Heart left ventricle (tissue), 16 donors: ENCODE data around the gene CES2. TPM values are rescaled to one million over a fixed set of nuclear protein-coding genes. Genes with fewer than 3 reads are reported as not detected.

ENCODE experiments used
- ATAC-seq, 4 donors: fragments of 200-7000 bp; cut with Tn5 transposase; one replicate each; pipeline ENCODE4 v1.9.1; 2020 to 2022; ENCODE audit warnings: moderate library complexity in 4 of 4, mild to moderate bottlenecking in 3 of 4, moderate number of reproducible peaks in 1 of 4
- DNase-seq, 5 donors: peaks; one replicate each; pipeline ENCODE4 v3.0.0-alpha.2; 2020
- H3K27ac ChIP-seq, 12 donors: fragments of 200-600 bp; sonication (generic) in 4 of 12; one replicate each; pipeline versions ENCODE4 v1.5.0 to v1.8.0; 2016 to 2022; ENCODE audit warnings: mild to moderate bottlenecking in 2 of 12
- H3K27me3 ChIP-seq, 9 donors: fragments of 200-600 bp; sonication (generic) in 2 of 9; one replicate each; pipeline versions ENCODE4 v1.5.1 to v1.8.0; 2016 to 2022; ENCODE audit warnings: mild to moderate bottlenecking in 3 of 9
- H3K36me3 ChIP-seq, 9 donors: fragments of 200-600 bp; sonication (generic) in 2 of 9; one replicate each; pipeline versions ENCODE4 v1.5.0 to v1.8.0; 2018 to 2022; ENCODE audit warnings: mild to moderate bottlenecking in 2 of 9
- H3K4me1 ChIP-seq, 12 donors: fragments of 200-600 bp; sonication (generic) in 4 of 12; one replicate each; pipeline versions ENCODE4 v1.5.0 to v1.8.0; 2016 to 2022; ENCODE audit warnings: mild to moderate bottlenecking in 3 of 12
- H3K4me3 ChIP-seq, 12 donors: fragments of 200-600 bp; sonication (generic) in 4 of 12; one replicate each; pipeline versions ENCODE4 v1.5.0 to v1.8.0; 2017 to 2022; ENCODE audit warnings: mild to moderate bottlenecking in 9 of 12, moderate library complexity in 4 of 12
- H3K9me3 ChIP-seq, 12 donors: fragments of 200-600 bp; sonication (generic) in 4 of 12; one replicate each; pipeline versions ENCODE4 v1.5.0 to v1.8.0; 2016 to 2022; ENCODE audit warnings: mild to moderate bottlenecking in 1 of 12
- CTCF ChIP-seq, 12 donors: fragments of 200-600 bp; sonication (generic) in 4 of 12; IDR thresholded peaks; one replicate each; pipeline versions ENCODE4 v1.5.0 to v1.8.0; 2018 to 2022; ENCODE audit warnings: antibody characterized with exemption in 12 of 12, mild to moderate bottlenecking in 5 of 12
- POLR2A ChIP-seq, 2 donors: fragments of 450-650 bp; IDR thresholded peaks; one replicate each; pipeline ENCODE4 v1.6.1; 2017; ENCODE audit warnings: antibody characterized with exemption in 2 of 2, mild to moderate bottlenecking in 2 of 2, moderate library complexity in 2 of 2
- WGBS, 4 donors: extraction: QIAGEN DNeasy Blood & Tissue Kit in 2 of 4; methylation state at CpG; one replicate each; pipeline versions ENCODE4 v1.1.5 to v1.1.7; 2013 to 2018; 5-methylcytosine and 5-hydroxymethylcytosine counted together
- intact Hi-C, 10 donors: fragments of 100-400 bp; cut with DNase I; formaldehyde crosslinking; loops; one replicate each; pipeline versions ENCODE4 v1.11.1 to v1.14.2; 2022
- polyA plus RNA-seq, 2 donors: library from polyadenylated mRNA; stranded (reverse); fragments of 200-250 nt; gene quantifications; one replicate each; pipeline ENCODE4 v1.2.3, GENCODE V29; 2013
- total RNA-seq, 9 donors: library from RNA; depleted of rRNA in 2 of 9; stranded (reverse); fragments of >200 nt in 2 of 9; fragmentation: NEBNext Ultra II Directional in 3 of 9; extraction: Animal tissue kit (Norgen Biotek cat#: 25700) in 3 of 9; gene quantifications; one replicate each; pipeline versions ENCODE4 v1.1.0 to v1.2.4, GENCODE V29; 2016 to 2023
- donor health status: ischemic (EF 13 %, LVEDD 7.1; RV severe dilation, severe dysfunction).
- donor health status: healthy with polysubstance abuse.
- donor health status: DM: no; HTN: yes; CAD: no.
- donor health status: DM: no; HTN: no; CAD: no.
- donor health status: ischemic (EF 25% LVEDD 6.9; RV normal size, moderate dysfunction).
- donor health status: ischemic (EF 25% LVEDD 5.7; RV mildly dilated, moderate dysfunction).
- donor health status: healthy.
- donor health status: DM: yes; HTN: yes; CAD: no.
- donor health status: ischemic (EF 35%, LVEDD 5.7; RV mildly dilated, moderate dysfunction).
- donor health status: nonischemic (EF 11% LVEDD 7.7; RV severe dilation, severe dysfunction).
- donor health status: DM: yes; HTN: yes; CAD: no.
- donor health status: PGD.
- donor health status: ischemic (EF 29% LVEDD 5.4; RV normal size, mild dysfunction).
- donor health status: nonischemic (EF 23%, LVEDD 6.1; RV moderate dilation, normal function).

CES2 gene
- total and polyA plus RNA-seq, 11 donors = 40.9 to 157 (median 78.8) TPM

DNA sequence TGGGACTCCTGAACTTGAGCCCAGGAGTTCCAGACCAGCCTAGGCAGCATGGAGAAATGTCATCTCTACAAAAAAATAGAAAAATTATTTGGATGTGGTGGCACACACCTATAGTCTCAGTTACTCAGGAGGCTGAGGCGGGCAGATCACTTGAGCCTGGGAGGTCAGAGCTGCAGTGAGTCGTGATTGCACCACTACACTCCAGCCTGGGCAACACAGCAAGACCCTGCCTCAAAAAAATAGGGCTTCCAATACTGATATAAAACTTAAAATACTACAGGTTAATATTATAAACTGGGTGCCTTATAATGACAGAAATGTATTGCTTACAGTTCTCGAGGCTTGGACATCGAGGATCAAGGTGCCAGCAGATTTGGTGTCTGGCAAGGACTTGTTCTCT is 10.6 kb downstream of the CES2 start:
- Histone ChIP-seq H3K4me3 (no peak overlapping the region), H3K27ac (no peak overlapping the region), H3K9me3 (no peaks in the 10 kb centered on the region), H3K36me3 (peaks cover 0 to 37% (median 31%) of the 10 kb centered on the region in 9 donors), H3K4me1 (peaks cover 0 to 25% (median 9%) of the 10 kb centered on the region in 12 donors), H3K27me3 (peaks cover 0 to 24% (median 0%) of the 10 kb centered on the region in 9 donors)
- intact Hi-C loops = loop anchor here in 1 of 10 donors (10.0 kb wide), 1 partner anchor 51 kb away; no protein-coding TSS in a partner anchor
- ATAC-seq (no peak), DNase-seq (no peak)
- 85 to 89% (median 86%) methylated on average over 4 of the region's 4 CpGs for WGBS, 4 donors
- TF ChIP-seq POLR2A (IDR thresholded peaks at IDR 0.05) (no peak), CTCF (IDR thresholded peaks at IDR 0.05) (no peak)

GRCh38 chr16:66946541-66946940 is 11.2 kb downstream of the CES2 start:
- Histone ChIP-seq H3K36me3 (peaks cover 0 to 31% (median 25%) of the 10 kb centered on the region in 9 donors), H3K9me3 (peaks cover 0 to 4% (median 0%) of the 10 kb centered on the region in 12 donors), H3K27ac (no peak overlapping the region), H3K4me1 (peaks cover 0 to 22% (median 9%) of the 10 kb centered on the region in 12 donors), H3K4me3 (no peak overlapping the region), H3K27me3 (peaks cover 0 to 30% (median 0%) of the 10 kb centered on the region in 9 donors)
- TF ChIP-seq CTCF (IDR thresholded peaks at IDR 0.05) (no peak), POLR2A (IDR thresholded peaks at IDR 0.05) (no peak)
- intact Hi-C loops = loop anchor here in 1 of 10 donors (10.0 kb wide), 1 partner anchor 52 kb away; no protein-coding TSS in a partner anchor
- ATAC-seq (peak in 1 of 4 donors; percentile 5), DNase-seq (no peak)
- 68 to 77% (median 72%) methylated on average over 7 of the region's 7 CpGs for WGBS, 4 donors

DNA sequence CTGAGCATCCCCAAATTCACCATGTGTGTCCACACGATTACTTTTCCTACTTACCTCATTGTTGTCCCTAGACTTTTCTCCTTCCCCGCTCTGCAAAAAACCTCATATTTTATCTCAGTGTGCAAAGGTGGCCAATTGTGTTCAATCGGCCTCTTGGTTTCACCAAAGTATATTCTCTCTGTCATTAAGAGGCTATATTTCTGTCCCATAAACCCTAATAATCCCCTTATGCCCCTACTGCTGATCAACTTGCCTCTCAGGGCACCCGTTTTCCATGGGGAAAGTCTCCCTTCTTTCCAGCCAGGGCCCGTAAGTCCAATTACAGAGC is 11.6 kb downstream of the CES2 start:
- Histone ChIP-seq H3K4me1 (peaks cover 0 to 22% (median 9%) of the 10 kb centered on the region in 12 donors), H3K36me3 (peaks cover 0 to 27% (median 22%) of the 10 kb centered on the region in 9 donors), H3K4me3 (peak overlapping the region in 1 of 12 donors; percentile 52), H3K9me3 (peaks cover 0 to 6% (median 0%) of the 10 kb centered on the region in 12 donors), H3K27ac (no peak overlapping the region), H3K27me3 (peaks cover 0 to 34% (median 0%) of the 10 kb centered on the region in 9 donors)
- 30 to 45% (median 37%) methylated on average over 5 of the region's 5 CpGs for WGBS, 4 donors
- no peak for DNase-seq
- ATAC-seq = no peak
- TF ChIP-seq CTCF (IDR thresholded peaks at IDR 0.05) = no peak
- intact Hi-C loops = loop anchor here in 1 of 10 donors (10.0 kb wide), 1 partner anchor 52 kb away; no protein-coding TSS in a partner anchor

- Histone ChIP-seq H3K4me1 (peaks cover 0 to 22% (median 9%) of the 10 kb centered on the region in 12 donors), H3K4me3 (peak overlapping the region; percentile 18 to 62 (median 52)), H3K27me3 (peaks cover 0 to 35% (median 0%) of the 10 kb centered on the region in 9 donors), H3K27ac (no peak overlapping the region), H3K36me3 (peaks cover 0 to 21% (median 16%) of the 10 kb centered on the region in 9 donors), H3K9me3 (peaks cover 0 to 6% (median 0%) of the 10 kb centered on the region in 12 donors)
- DNase-seq = peak; percentile 69 to 75 (median 73)
- intact Hi-C loops = loop anchor here in 1 of 10 donors (10.0 kb wide), 1 partner anchor 53 kb away; no protein-coding TSS in a partner anchor
- 0 to 4% (median 1%) methylated on average over 12 to 22 of the region's 23 CpGs for WGBS, 4 donors
- TF ChIP-seq POLR2A (IDR thresholded peaks at IDR 0.05) (no peak), CTCF (IDR thresholded peaks at IDR 0.05) (peak; percentile 75 to 95 (median 89))
- peak; percentile 42 to 77 (median 64) for ATAC-seq
Observed at GRCh38 chr16:66947302-66948065, 12.2 kb downstream of the CES2 start.
